Measurements from ENCODE around the gene KRI1.

DNA sequence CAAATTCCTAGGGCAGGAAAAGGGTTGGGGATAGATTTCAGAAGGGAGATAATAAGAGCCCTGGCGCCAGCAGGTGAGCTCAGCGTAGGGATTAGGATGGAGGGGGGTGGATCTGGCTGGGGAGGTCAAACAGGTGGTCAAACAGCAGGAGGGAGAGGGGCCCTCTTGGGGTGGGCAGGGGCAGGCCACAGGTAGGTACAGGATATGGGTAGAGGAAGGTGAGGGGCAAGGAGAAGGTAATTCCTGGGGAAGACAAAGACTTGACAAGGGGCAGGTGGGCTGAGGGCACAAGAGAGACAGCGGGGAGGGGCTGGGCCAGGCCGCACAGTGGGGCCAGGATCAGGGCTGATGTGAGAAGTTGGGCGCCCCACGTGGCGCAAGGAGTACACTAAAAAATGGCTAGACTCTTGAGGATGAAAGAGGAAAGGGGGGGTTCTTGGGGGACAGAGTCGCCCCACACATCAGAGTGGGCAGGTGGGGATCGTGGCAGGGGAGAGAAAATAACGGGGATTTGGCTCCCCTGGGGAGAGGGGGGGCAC is 713 bp downstream of the KRI1 start:
- TF ChIP-seq, protein P1, sequence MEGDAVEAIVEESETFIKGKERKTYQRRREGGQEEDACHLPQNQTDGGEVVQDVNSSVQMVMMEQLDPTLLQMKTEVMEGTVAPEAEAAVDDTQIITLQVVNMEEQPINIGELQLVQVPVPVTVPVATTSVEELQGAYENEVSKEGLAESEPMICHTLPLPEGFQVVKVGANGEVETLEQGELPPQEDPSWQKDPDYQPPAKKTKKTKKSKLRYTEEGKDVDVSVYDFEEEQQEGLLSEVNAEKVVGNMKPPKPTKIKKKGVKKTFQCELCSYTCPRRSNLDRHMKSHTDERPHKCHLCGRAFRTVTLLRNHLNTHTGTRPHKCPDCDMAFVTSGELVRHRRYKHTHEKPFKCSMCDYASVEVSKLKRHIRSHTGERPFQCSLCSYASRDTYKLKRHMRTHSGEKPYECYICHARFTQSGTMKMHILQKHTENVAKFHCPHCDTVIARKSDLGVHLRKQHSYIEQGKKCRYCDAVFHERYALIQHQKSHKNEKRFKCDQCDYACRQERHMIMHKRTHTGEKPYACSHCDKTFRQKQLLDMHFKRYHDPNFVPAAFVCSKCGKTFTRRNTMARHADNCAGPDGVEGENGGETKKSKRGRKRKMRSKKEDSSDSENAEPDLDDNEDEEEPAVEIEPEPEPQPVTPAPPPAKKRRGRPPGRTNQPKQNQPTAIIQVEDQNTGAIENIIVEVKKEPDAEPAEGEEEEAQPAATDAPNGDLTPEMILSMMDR (IDR thresholded peaks at IDR 0.05) = peak in 1 of 3 experiments; percentile 33
- no peak for TF ChIP-seq POLR2A (IDR thresholded peaks at IDR 0.05)
- TF ChIP-seq POLR2AphosphoS5 (IDR thresholded peaks at IDR 0.05; ENCODE audit: insufficient read depth in 1 of 2, low read depth in 1 of 2) = no peak
